ENCODE measurements around the gene DNAH17. TPM values are rescaled to one million over a fixed set of nuclear protein-coding genes. Genes with fewer than 3 reads are reported as not detected.

DNAH17 gene
- total RNA-seq, 1 experiment from 2014 or later = 0.13 TPM

- WGBS (ENCODE audit: extremely low coverage, insufficient read length, low lambda C conversion rate) = no CpG with 5 or more reads among the region's 6 CpGs
- no peak overlapping the region for H3K18ac ChIP-seq (ENCODE audit: insufficient read length, low read depth, low read length)
- no peak overlapping the region for H2BK120ac ChIP-seq (ENCODE audit: low read depth, low read length, poor library complexity, severe bottlenecking)
- H2BK15ac ChIP-seq (ENCODE audit: low read depth, low read length) = no peak overlapping the region
- H3K56ac ChIP-seq (ENCODE audit: insufficient read length, low read depth, low read length) = no peak overlapping the region
- no peaks in the 10 kb centered on the region for H3K79me1 ChIP-seq (ENCODE audit: insufficient read depth, low read depth, low read length, poor library complexity, severe bottlenecking)
- no peak overlapping the region for H4K5ac ChIP-seq (ENCODE audit: insufficient read length, low read depth, low read length)
- no peak overlapping the region for H3K14ac ChIP-seq (ENCODE audit: insufficient read depth, low read length)
- no peak overlapping the region for H4K91ac ChIP-seq (ENCODE audit: insufficient read length, low read depth, low read length)
- H3K36me3 Mint-ChIP-seq (ENCODE audit: insufficient read depth in 1 of 3, low read depth in 3 of 3) = no peaks in the 10 kb centered on the region
- H2BK5ac ChIP-seq (ENCODE audit: insufficient read length, low read length) = no peak overlapping the region
- no peaks in the 10 kb centered on the region for H3K9me3 Mint-ChIP-seq
- peaks cover 18 to 19% of the 10 kb centered on the region in 2 experiments for H3K4me1 Mint-ChIP-seq
- no peaks in the 10 kb centered on the region for H3K27me3 ChIP-seq (ENCODE audit: insufficient read depth, low read length)
- H3K4me2 ChIP-seq (ENCODE audit: insufficient read depth, insufficient read length, low read length) = no peak overlapping the region
- no peak overlapping the region for H2BK20ac ChIP-seq (ENCODE audit: low read depth, low read length, poor library complexity, severe bottlenecking)
- H2AK5ac ChIP-seq (ENCODE audit: insufficient read length, low read length) = no peak overlapping the region
- H3K79me2 ChIP-seq (ENCODE audit: insufficient read depth, low read length) = no peaks in the 10 kb centered on the region
- H3T11ph ChIP-seq (ENCODE audit: low read length) = no peak overlapping the region
- no peak overlapping the region for H3K27ac Mint-ChIP-seq
- no peaks in the 10 kb centered on the region for H3K9me3 ChIP-seq (ENCODE audit: control insufficient read depth, low read depth, low read length)
- H3K4ac ChIP-seq (ENCODE audit: low read depth, low read length) = no peak overlapping the region
- no peak overlapping the region for H3K9ac ChIP-seq (ENCODE audit: extremely low read depth, insufficient read length, low read length)
- H4K8ac ChIP-seq (replicated peaks; ENCODE audit: insufficient read length, low read depth, low read length) = no peak overlapping the region
- no peak overlapping the region for H3K23ac ChIP-seq (ENCODE audit: insufficient read length, low read depth, low read length)
- H3K27me3 Mint-ChIP-seq (ENCODE audit: low read depth) = peaks cover 48% of the 10 kb centered on the region
- no peak for TF ChIP-seq CTCF (conservative IDR thresholded peaks at IDR 0.05)
- no peaks in the 10 kb centered on the region for H4K20me1 ChIP-seq (ENCODE audit: control insufficient read depth, insufficient read depth, insufficient read length)
- no peak for DNase-seq
- H3K4me1 ChIP-seq (ENCODE audit: insufficient read depth, low read length) = no peaks in the 10 kb centered on the region; the same call in 1 of the 2 replicates
- no peak overlapping the region for H3K27ac ChIP-seq (ENCODE audit: insufficient read length, low read depth, low read length)
- H2BK12ac ChIP-seq (ENCODE audit: insufficient read length, low read depth, low read length) = no peak overlapping the region
- H3K4me3 Mint-ChIP-seq = no peak overlapping the region
- no peaks in the 10 kb centered on the region for H3K23me2 ChIP-seq (ENCODE audit: insufficient read length, low read depth, low read length, poor library complexity, severe bottlenecking)
- H2AFZ ChIP-seq (ENCODE audit: low read length) = no peak overlapping the region
Measured at GRCh38 chr17:78611607-78612006, 34.4 kb upstream of the DNAH17 start.

Data from H9 (cell line).